GM12878 (cell line): Measurements from ENCODE around the gene CDC16. TPM values are rescaled to one million over a fixed set of nuclear protein-coding genes. Genes with fewer than 3 reads are reported as not detected.

Experiments
- ATF7 ChIP-seq: fragments of 450-650 bp; IDR thresholded peaks from 2 replicates; pipeline ENCODE4 v1.6.1; 2016; ENCODE audit warnings: low read depth, mild to moderate bottlenecking
- CEBPZ ChIP-seq: fragments of 150-350 bp; IDR thresholded peaks from 2 replicates; pipeline ENCODE4 v1.6.1; 2016; ENCODE audit warnings: low read depth, low read length
- CHD1 ChIP-seq: IDR thresholded peaks from 2 replicates; pipeline ENCODE4 v1.6.1; 2012; ENCODE audit warnings: low read depth, low read length, improper control_type of control experiment
- ESRRA ChIP-seq: IDR thresholded peaks from 2 replicates; pipeline ENCODE4 v1.6.1; 2012; ENCODE audit warnings: mild to moderate bottlenecking, low read length, improper control_type of control experiment
- KAT2A ChIP-seq: conservative IDR thresholded peaks from 2 replicates; pipeline ENCODE4 v1.6.1; 2011; ENCODE audit warnings: low read depth, low read length; ENCODE audit not compliant: control insufficient read depth
- MEF2A ChIP-seq: IDR thresholded peaks from 2 replicates; pipeline ENCODE4 v1.6.1; 2011; ENCODE audit warnings: low read depth, mild to moderate bottlenecking, low read length, moderate library complexity; ENCODE audit not compliant: insufficient read depth
- MTA2 ChIP-seq: fragments of 450-650 bp; IDR thresholded peaks from 2 replicates; pipeline ENCODE4 v1.6.1; 2016; ENCODE audit warnings: low read depth, mild to moderate bottlenecking, moderate library complexity
- MTA3 ChIP-seq: IDR thresholded peaks from 2 replicates; pipeline ENCODE4 v1.6.1; 2012; ENCODE audit warnings: low read length, inconsistent platforms, borderline replicate concordance
- NFXL1 ChIP-seq: fragments of 450-650 bp; IDR thresholded peaks from 2 replicates; pipeline ENCODE4 v1.6.1; 2017; ENCODE audit warnings: antibody characterized with exemption, mild to moderate bottlenecking, borderline replicate concordance
- PML ChIP-seq: IDR thresholded peaks from 2 replicates; pipeline ENCODE4 v1.6.1; 2012; ENCODE audit warnings: low read length, inconsistent platforms
- RAD21 ChIP-seq: IDR thresholded peaks from 2 replicates; pipeline ENCODE4 v1.6.1; 2011; ENCODE audit warnings: mild to moderate bottlenecking, low read depth, low read length, moderate library complexity; ENCODE audit not compliant: insufficient read depth
- ZBTB40 ChIP-seq: fragments of 450-650 bp; IDR thresholded peaks from 2 replicates; pipeline ENCODE4 v1.6.1; 2016; ENCODE audit warnings: mild to moderate bottlenecking, moderate library complexity, borderline replicate concordance
- ZNF207 ChIP-seq: fragments of 450-650 bp; IDR thresholded peaks from 2 replicates; pipeline ENCODE4 v1.6.1; 2014; ENCODE audit warnings: antibody characterized with exemption, mild to moderate bottlenecking, borderline replicate concordance
- ZNF384 ChIP-seq: IDR thresholded peaks from 2 replicates; pipeline ENCODE4 v1.6.1; 2012; ENCODE audit warnings: low read depth, mild to moderate bottlenecking, low read length, improper control_type of control experiment, borderline replicate concordance
- ZZZ3 ChIP-seq: IDR thresholded peaks from 2 replicates; pipeline ENCODE4 v1.6.1; 2011; ENCODE audit warnings: low read depth; ENCODE audit not compliant: control insufficient read depth, insufficient read length
- polyA plus RNA-seq, 11 experiments: library from polyadenylated mRNA; depleted of rRNA in 4 of 11; unstranded in 6 of 11; stranded (reverse) in 5 of 11; fragments of >200 nt; fragmentation: Nextera tagmentation in 4 of 11; fragmentation: Illumina TruSeq in 1 of 11; extraction: Ambion mirVana in 4 of 11; extraction: Trizol in 1 of 11; gene quantifications; 1 replicate in 1 of 11; 2 replicates in 10 of 11; pipeline versions ENCODE4 v1.2.1 to v1.2.3, GENCODE V29; 2011 to 2016; ENCODE audit warnings: inconsistent platforms in 2 of 11, missing spikeins in 2 of 11, low read depth in 1 of 11
- total RNA-seq, 4 experiments: library from RNA; depleted of rRNA in 3 of 4; stranded (reverse); fragments of >200 nt in 3 of 4; fragmentation: Illumina TruSeq in 1 of 4; extraction: Trizol in 1 of 4; gene quantifications; 2 replicates each; pipeline versions ENCODE4 v1.2.1 to v1.2.3, GENCODE V29; 2013 to 2021
- TF ChIP-seq, protein P1 (sequence below): fragments of 450-650 bp; IDR thresholded peaks from 2 replicates; pipeline ENCODE4 v1.6.1; 2018; ENCODE audit warnings: mild to moderate bottlenecking, low read depth, moderate library complexity; ENCODE audit not compliant: partially characterized antibody
- TF ChIP-seq, protein P2 (sequence below): fragments of 450-650 bp; IDR thresholded peaks from 2 replicates; pipeline ENCODE4 v1.6.1; 2017; ENCODE audit warnings: low read depth, mild to moderate bottlenecking, moderate library complexity

The CDC16 gene
- total and polyA plus RNA-seq, 10 of the 15 experiments (the other 5 are each of a cell fraction or from before 2014, with no cell fraction given): 15.4 to 92.9 (median 31.4) TPM

- TF ChIP-seq, protein P1, sequence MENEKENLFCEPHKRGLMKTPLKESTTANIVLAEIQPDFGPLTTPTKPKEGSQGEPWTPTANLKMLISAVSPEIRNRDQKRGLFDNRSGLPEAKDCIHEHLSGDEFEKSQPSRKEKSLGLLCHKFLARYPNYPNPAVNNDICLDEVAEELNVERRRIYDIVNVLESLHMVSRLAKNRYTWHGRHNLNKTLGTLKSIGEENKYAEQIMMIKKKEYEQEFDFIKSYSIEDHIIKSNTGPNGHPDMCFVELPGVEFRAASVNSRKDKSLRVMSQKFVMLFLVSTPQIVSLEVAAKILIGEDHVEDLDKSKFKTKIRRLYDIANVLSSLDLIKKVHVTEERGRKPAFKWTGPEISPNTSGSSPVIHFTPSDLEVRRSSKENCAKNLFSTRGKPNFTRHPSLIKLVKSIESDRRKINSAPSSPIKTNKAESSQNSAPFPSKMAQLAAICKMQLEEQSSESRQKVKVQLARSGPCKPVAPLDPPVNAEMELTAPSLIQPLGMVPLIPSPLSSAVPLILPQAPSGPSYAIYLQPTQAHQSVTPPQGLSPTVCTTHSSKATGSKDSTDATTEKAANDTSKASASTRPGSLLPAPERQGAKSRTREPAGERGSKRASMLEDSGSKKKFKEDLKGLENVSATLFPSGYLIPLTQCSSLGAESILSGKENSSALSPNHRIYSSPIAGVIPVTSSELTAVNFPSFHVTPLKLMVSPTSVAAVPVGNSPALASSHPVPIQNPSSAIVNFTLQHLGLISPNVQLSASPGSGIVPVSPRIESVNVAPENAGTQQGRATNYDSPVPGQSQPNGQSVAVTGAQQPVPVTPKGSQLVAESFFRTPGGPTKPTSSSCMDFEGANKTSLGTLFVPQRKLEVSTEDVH: no peak
- TF ChIP-seq, protein P2, sequence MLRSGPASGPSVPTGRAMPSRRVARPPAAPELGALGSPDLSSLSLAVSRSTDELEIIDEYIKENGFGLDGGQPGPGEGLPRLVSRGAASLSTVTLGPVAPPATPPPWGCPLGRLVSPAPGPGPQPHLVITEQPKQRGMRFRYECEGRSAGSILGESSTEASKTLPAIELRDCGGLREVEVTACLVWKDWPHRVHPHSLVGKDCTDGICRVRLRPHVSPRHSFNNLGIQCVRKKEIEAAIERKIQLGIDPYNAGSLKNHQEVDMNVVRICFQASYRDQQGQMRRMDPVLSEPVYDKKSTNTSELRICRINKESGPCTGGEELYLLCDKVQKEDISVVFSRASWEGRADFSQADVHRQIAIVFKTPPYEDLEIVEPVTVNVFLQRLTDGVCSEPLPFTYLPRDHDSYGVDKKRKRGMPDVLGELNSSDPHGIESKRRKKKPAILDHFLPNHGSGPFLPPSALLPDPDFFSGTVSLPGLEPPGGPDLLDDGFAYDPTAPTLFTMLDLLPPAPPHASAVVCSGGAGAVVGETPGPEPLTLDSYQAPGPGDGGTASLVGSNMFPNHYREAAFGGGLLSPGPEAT: no peak; the same call in 1 of the 2 replicates
- TF ChIP-seq NFXL1: no peak
- peak; percentile 45; the same call in 1 of the 2 replicates for TF ChIP-seq ZBTB40
- TF ChIP-seq CEBPZ: no peak
- peak; percentile 98 for TF ChIP-seq ATF7
- TF ChIP-seq KAT2A: no peak
- TF ChIP-seq MTA3: peak; percentile 60; the same call in 1 of the 2 replicates
- TF ChIP-seq ZNF384: no peak; the same call in 1 of the 2 replicates
- TF ChIP-seq ZZZ3: no peak
- TF ChIP-seq CHD1: peak; percentile 90; the same call in 1 of the 2 replicates
- no peak for TF ChIP-seq ZNF207
- TF ChIP-seq MTA2: 0 out of 2 replicates have a peak, but pooled peaks have one; percentile 28
- TF ChIP-seq MEF2A: no peak
- TF ChIP-seq RAD21: no peak
- TF ChIP-seq PML: 0 out of 2 replicates have a peak, but pooled peaks have one; percentile 29
- TF ChIP-seq ESRRA: 0 out of 2 replicates have a peak, but pooled peaks have one; percentile 32
Observed at GRCh38 chr13:114313061-114313860, 78.6 kb downstream of the CDC16 start (continued).
